Duodenal mucosa (tissue), 2 donors: ENCODE results near the gene ABHD6.

Experiments used
- H3K27ac ChIP-seq: one replicate; pipeline ENCODE4 v1.7.0; 2013; ENCODE audit warnings: low read depth, low read length
- H3K27me3 ChIP-seq, 2 donors: one replicate each; pipeline ENCODE4 v1.7.0; 2013; ENCODE audit warnings: low read length in 2 of 2, control low read depth in 1 of 2; ENCODE audit not compliant: insufficient read depth in 2 of 2, control insufficient read depth in 1 of 2
- H3K36me3 ChIP-seq, 2 donors: one replicate each; pipeline ENCODE4 v1.7.0; 2013; ENCODE audit warnings: low read length in 2 of 2, control low read depth in 1 of 2; ENCODE audit not compliant: insufficient read depth in 2 of 2, control insufficient read depth in 1 of 2
- H3K4me1 ChIP-seq, 2 donors: one replicate each; pipeline ENCODE4 v1.7.0; 2013; ENCODE audit warnings: low read length in 2 of 2, control low read depth in 1 of 2; ENCODE audit not compliant: insufficient read depth in 2 of 2, control insufficient read depth in 1 of 2
- H3K4me3 ChIP-seq, 2 donors: one replicate each; pipeline ENCODE4 v1.7.0; 2013; ENCODE audit warnings: low read length in 2 of 2, low read depth in 1 of 2
- H3K9ac ChIP-seq, 2 donors: one replicate each; pipeline ENCODE4 v1.7.0; 2013; ENCODE audit warnings: low read length in 2 of 2, low read depth in 1 of 2
- H3K9me3 ChIP-seq, 2 donors: one replicate each; pipeline ENCODE4 v1.7.0; 2013; ENCODE audit warnings: low read length in 2 of 2, control low read depth in 1 of 2; ENCODE audit not compliant: control insufficient read depth in 1 of 2

The ABHD6 gene

DNA sequence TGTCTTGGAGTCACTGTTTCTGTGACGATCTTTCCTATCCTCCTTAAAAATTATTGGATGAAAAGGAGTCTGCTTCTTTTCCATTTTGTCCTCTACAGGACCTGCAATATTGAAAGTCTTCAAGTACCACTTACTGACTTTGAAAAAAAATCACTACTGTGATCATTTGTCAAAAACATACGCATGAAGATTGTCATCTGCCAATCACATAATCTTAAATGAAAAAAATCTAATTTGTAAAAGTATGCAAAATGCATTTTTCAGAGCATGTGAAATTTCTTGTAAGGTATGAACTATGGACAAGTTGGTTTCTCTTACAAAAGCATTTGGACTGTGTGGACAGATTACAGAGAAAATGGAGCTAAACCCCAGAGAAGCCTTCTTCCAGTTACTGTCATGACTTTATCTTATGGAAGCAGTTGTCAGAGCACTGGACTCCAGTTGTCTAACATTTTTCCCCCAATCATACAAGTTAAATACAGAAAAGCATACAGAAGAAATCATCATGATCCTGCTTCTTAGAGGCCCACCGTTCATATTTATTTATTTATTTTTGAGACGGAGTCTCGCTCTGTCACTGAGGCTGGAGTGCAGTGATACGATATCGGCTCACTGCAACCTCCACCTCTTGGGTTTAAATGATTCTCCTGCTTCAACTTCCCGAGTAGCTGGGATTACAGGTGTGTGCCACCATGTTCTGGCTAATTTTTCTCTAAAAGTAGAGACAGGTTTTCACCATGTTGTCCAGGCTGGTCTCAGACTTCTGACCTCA, 91.7 kb downstream of the ABHD6 start:
- H3K9me3 ChIP-seq, result no peaks in the 10 kb centered on the region
- peaks cover 14 to 27% of the 10 kb centered on the region in 2 donors for H3K4me1 ChIP-seq
- H3K27me3 ChIP-seq, result no peaks in the 10 kb centered on the region
- H3K27ac ChIP-seq, result no peak overlapping the region
- H3K4me3 ChIP-seq, result no peak overlapping the region
- H3K9ac ChIP-seq, result no peak overlapping the region
- no peaks in the 10 kb centered on the region for H3K36me3 ChIP-seq

DNA sequence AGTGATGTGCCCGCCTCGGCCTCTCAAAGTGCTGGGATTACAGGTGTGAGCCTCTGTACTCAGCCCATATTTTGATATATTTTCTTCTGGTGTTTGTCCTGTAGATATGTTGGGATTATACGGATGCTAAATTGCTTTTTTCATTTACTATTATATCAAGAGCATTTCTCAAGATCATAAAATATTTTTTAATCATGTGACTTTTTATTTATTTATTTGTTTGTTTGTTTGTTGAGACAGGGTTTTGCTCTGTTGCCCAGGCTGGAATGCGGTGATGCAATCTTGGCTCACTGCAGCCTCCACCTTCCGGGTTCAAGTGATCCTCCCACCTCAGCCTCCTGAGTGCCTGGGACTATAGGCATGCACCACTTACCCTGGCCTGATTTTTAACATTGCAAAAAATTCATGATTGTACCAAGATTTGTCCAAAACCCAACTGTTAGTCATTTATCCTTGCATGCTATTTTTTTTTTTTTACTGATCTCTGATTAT, 92.4 kb downstream of the ABHD6 start:
- Histone ChIP-seq H3K4me3 (no peak overlapping the region), H3K9ac (no peak overlapping the region), H3K27me3 (no peaks in the 10 kb centered on the region), H3K36me3 (no peaks in the 10 kb centered on the region), H3K27ac (no peak overlapping the region), H3K4me1 (peaks cover 17 to 25% of the 10 kb centered on the region in 2 donors), H3K9me3 (no peaks in the 10 kb centered on the region)

DNA sequence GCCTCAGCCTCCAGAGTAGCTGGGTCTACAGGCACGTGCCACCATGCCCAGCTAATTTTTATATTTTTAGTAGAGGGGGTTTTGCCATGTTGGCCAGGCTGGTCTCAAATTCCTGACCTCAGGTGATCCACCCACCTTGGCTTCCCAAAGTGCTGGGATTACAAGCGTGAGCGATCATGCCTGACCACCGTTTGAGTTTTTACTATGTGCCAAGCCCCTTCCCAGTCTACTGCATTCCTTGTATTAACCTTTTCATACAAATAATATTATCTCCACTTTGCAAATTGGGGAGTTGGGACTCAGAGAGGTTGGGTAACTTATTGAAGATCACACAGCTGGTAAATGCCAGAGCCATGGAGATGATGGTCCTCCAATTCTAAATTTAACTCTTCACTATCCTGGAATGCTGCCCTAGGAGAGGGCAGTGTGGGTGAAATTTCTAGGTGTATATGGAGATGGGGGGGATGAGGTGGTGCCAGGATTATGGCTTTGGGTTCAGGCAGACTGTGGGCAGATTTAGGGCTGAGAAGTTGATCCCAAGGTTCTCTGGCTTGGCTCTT, 94.1 kb downstream of the ABHD6 start:
- Histone ChIP-seq H3K9ac (no peak overlapping the region), H3K36me3 (no peaks in the 10 kb centered on the region), H3K4me3 (no peak overlapping the region), H3K27me3 (no peaks in the 10 kb centered on the region), H3K27ac (no peak overlapping the region), H3K4me1 (peaks cover 18 to 20% of the 10 kb centered on the region in 2 donors), H3K9me3 (no peaks in the 10 kb centered on the region)

DNA sequence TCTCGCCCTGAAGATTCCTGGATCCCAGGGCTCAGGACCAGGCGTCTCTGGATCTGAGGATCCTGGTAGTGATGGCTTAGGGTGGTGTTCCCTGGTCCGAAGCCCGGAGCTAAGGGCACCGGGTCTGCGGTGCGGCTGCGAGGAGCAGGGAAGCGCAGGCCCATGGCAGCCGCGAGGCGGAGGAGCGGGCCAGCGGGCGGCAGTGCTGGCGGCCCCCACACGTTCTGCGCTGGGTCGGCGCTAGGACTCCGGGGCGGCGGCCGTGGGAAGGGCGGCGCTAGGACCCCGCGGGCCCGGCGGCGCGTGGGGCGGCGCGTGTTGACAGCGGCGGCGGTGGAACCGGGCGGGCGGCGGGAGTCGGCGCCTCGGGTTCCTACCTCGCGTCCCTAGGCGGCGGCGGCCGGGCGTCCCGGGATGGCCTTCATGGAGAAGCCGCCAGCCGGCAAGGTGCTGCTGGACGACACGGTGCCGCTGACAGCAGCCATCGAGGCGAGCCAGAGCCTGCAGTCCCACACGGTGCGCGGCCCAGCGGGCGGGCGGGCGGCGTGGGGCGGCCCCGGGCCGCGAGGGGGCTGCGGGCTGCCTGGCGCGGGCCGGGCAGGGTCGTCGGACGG, 95.1 kb downstream of the ABHD6 start, which contains the start of gene PXK:
TSS of gene PXK (plus strand) at position 318 of the 614 bp plus-strand sequence. CDS start at position 415, 97 bp downstream.
- no peak within 1 kb of the TSS for H3K27ac ChIP-seq
- H3K36me3 ChIP-seq, result no peaks in the 10 kb centered on the region
- no peaks in the 10 kb centered on the region for H3K27me3 ChIP-seq
- no peaks in the 10 kb centered on the region for H3K9me3 ChIP-seq
- peak within 1 kb of the TSS; percentile 85 for H3K4me3 ChIP-seq
- peak within 1 kb of the TSS; percentile 60 to 78 for H3K9ac ChIP-seq
- peaks cover 18 to 20% of the 10 kb centered on the region in 2 donors for H3K4me1 ChIP-seq

DNA sequence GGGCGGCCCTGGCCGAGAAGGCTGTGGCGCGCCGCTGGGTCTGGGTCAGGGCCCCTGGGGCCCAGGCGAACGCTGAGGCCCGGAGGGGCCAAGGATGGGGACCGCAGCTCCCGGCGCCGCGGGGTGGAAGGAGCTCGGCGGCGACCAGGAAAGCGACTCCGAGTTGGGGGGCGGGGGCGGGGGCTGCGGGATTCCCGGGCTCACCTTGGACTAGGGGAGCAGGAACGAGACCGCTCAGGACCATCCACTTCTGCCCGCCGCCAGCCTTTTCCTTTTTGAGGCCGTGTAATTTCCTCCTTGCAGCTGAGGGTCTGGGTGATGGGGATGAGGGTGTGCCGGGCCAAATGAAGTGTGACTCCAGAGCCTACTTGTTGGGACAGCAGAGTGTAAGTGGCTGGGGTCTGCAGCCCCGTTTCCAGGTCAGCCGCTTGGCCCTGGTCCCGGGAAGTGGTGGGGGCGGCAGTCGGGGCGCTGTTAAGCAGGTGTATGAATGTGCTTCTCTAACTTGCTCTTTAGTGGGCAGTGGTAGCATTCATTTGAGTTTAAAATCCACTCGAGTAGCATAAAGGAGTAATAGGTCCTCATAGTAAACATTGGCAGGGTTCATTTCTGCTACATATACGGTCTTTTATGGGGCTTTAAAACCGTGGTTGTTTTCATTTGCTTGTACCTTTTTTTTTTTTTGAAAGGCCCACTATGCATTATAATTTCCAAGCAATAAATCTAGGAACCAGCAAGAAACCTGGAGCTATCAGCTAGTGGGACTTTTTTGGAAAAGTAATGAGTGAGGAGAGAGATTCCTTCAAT, 95.8 kb downstream of the ABHD6 start:
- Histone ChIP-seq H3K27ac (no peak overlapping the region), H3K9me3 (no peaks in the 10 kb centered on the region), H3K9ac (peak overlapping the region; percentile 60 to 78), H3K27me3 (no peaks in the 10 kb centered on the region), H3K36me3 (no peaks in the 10 kb centered on the region), H3K4me1 (peaks cover 18 to 20% of the 10 kb centered on the region in 2 donors), H3K4me3 (peak overlapping the region; percentile 85)

DNA sequence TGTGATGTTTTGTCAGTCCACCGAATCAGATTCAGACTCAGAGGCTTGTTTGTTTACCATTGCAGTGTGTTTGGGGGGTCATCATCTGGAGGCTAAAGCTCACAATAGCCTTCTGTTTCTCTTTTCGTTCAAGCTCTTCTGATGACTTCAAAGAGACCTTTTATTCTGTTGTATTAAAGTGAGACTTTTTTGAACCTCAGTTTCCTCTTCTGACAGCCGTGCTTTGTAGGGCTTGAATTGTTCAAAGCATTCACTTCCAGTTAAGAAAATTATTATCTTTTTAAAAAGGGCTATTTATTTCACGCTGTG, 96.4 kb downstream of the ABHD6 start:
- Histone ChIP-seq H3K27ac (no peak overlapping the region), H3K4me3 (peak overlapping the region; percentile 85), H3K9ac (peak overlapping the region; percentile 60 to 78), H3K4me1 (peaks cover 18 to 20% of the 10 kb centered on the region in 2 donors), H3K36me3 (no peaks in the 10 kb centered on the region), H3K27me3 (no peaks in the 10 kb centered on the region), H3K9me3 (no peaks in the 10 kb centered on the region)

DNA sequence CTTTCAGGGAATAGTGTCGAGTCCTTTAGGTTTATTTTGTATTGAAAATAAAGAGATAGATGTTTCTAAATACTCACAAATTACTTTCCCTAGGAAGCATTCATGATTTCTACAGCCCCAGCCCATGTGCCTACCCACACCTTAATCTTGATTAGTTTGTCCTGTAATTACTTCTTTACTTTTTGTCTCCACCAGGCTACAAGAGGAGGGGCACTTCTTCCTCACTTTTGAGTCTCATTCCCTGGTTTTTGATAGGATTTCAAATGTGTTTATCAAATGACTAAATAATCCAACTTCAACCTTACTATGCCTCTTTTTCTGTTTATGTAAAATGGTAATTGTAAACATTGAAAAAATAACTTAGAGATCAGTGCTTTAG, 96.9 kb downstream of the ABHD6 start:
- H3K4me3 ChIP-seq, result peak overlapping the region; percentile 85
- peaks cover 18 to 20% of the 10 kb centered on the region in 2 donors for H3K4me1 ChIP-seq
- no peak overlapping the region for H3K9ac ChIP-seq
- no peak overlapping the region for H3K27ac ChIP-seq
- H3K9me3 ChIP-seq, result no peaks in the 10 kb centered on the region
- H3K36me3 ChIP-seq, result no peaks in the 10 kb centered on the region
- no peaks in the 10 kb centered on the region for H3K27me3 ChIP-seq

DNA sequence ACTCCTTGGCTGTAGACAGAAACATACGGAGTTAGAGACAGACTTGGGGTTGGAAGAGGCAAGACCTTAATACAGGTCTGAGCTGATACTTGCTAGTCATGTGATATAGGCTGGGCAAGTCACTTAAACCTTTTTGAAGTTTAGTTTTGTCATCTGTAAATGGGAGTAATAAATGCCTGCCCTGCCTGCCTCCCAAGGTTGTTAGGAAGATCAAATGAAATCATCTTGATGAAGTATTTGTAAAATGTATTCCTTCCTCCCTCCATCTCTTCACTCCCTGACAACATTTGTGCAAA, 98.0 kb downstream of the ABHD6 start:
- Histone ChIP-seq H3K4me1 (peaks cover 18 to 20% of the 10 kb centered on the region in 2 donors), H3K9me3 (no peaks in the 10 kb centered on the region), H3K4me3 (no peak overlapping the region), H3K36me3 (no peaks in the 10 kb centered on the region), H3K27me3 (no peaks in the 10 kb centered on the region), H3K27ac (peak overlapping the region; percentile 39), H3K9ac (peak overlapping the region in 1 of 2 donors; percentile 39)

DNA sequence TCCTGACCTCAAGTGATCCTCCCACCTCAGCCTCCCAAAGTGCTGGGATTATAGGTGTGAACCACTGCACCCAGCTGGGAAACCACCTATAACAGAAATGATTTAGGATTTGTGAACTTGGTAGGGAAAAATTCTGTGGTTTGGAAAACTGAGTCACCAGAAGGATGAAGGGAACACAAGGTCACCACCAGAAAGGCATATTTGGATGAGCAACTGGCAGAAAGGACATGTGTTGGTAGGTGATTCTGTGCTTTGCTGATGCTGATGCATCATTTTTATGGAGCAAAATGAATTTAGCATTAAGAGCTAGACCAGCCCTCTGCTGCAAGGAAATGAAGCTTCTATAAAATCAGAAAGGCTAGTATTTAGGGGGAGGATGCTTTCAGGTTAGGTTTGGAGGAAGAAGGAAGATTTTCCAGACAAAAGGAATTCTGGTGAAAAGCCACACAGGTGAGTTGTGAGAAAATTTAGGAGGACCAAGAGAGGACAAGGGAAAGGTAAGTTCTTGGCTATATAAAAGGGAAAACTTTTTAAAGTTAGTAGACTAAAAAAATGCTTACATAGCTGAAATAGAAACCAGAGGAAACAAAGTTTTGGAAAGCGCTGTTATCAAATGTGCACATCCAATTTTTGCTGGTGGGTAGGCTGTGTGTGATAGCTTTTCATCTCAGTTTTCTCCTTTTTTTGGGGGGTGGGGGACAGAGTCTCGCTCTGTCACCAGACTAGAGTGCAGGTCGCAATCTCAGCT, 98.7 kb downstream of the ABHD6 start:
- Histone ChIP-seq H3K27ac (no peak overlapping the region), H3K4me1 (peaks cover 18 to 20% of the 10 kb centered on the region in 2 donors)

More for the DNA sequence above, 98.7 kb downstream of the ABHD6 start:
- Histone ChIP-seq H3K9ac (no peak overlapping the region), H3K27me3 (no peaks in the 10 kb centered on the region), H3K9me3 (no peaks in the 10 kb centered on the region), H3K4me3 (no peak overlapping the region), H3K36me3 (no peaks in the 10 kb centered on the region)
